Measurements from ENCODE around the gene ZBTB24.

- TF ChIP-seq CTCF (IDR thresholded peaks at IDR 0.05) (no peak), POLR2A (IDR thresholded peaks at IDR 0.05) (no peak)
Observed at GRCh38 chr6:109482905-109483734, at the start of gene ZBTB24.

Measured in testis (tissue), 2 donors.